Neural cell (in vitro differentiated cells): ENCODE results near the gene TSSC4. TPM values are rescaled to one million over a fixed set of nuclear protein-coding genes. Genes with fewer than 3 reads are reported as not detected.

Source experiments
- H2AFZ ChIP-seq: fragments of 200-600, 300-800 bp; sonication (generic), shearing (Covaris generic); 2 replicates; pipeline ENCODE4 v1.6.0; 2014; ENCODE audit warnings: low read depth, mild to moderate bottlenecking, antibody characterized with exemption, low read length, moderate library complexity
- H3F3A ChIP-seq: fragments of 200-600 bp; shearing (Covaris generic); 2 replicates; pipeline ENCODE4 v1.6.1; 2016; ENCODE audit warnings: mild to moderate bottlenecking, moderate library complexity, mixed read lengths, antibody characterized with exemption, low read length; ENCODE audit not compliant: insufficient read depth, poor library complexity, severe bottlenecking
- H3K27ac ChIP-seq: fragments of 200-600, 300-800 bp; sonication (generic), shearing (Covaris generic); 2 replicates; pipeline ENCODE4 v1.5.1; 2014; ENCODE audit warnings: mild to moderate bottlenecking, low read length, moderate library complexity
- H3K27me3 ChIP-seq: fragments of 300-800, 200-600 bp; sonication (generic), shearing (Covaris generic); 2 replicates; pipeline ENCODE4 v1.6.0; 2014; ENCODE audit warnings: mild to moderate bottlenecking, low read depth, low read length, moderate library complexity; ENCODE audit not compliant: insufficient read depth
- H3K36me3 ChIP-seq: fragments of 300-800, 200-600 bp; sonication (generic), shearing (Covaris generic); 2 replicates; pipeline ENCODE4 v1.5.1; 2014; ENCODE audit warnings: mild to moderate bottlenecking, antibody characterized with exemption, low read length, moderate library complexity; ENCODE audit not compliant: insufficient read depth
- H3K4me2 ChIP-seq: fragments of 300-800, 200-600 bp; sonication (generic), shearing (Covaris generic); 2 replicates; pipeline ENCODE4 v1.6.0; 2014; ENCODE audit warnings: mild to moderate bottlenecking, low read length
- H3K4me3 ChIP-seq: fragments of 300-800, 200-600 bp; sonication (generic), shearing (Covaris generic); 2 replicates; pipeline ENCODE4 v1.5.1; 2014; ENCODE audit warnings: mild to moderate bottlenecking, low read length, moderate library complexity
- H3K79me2 ChIP-seq: fragments of 200-600 bp; shearing (Covaris generic); replicated peaks from 2 replicates; pipeline ENCODE4 v1.6.0; 2014; ENCODE audit warnings: mild to moderate bottlenecking, low read length, moderate library complexity; ENCODE audit not compliant: insufficient read depth
- H3K9ac ChIP-seq: fragments of 300-800, 200-600 bp; sonication (generic), shearing (Covaris generic); 2 replicates; pipeline ENCODE4 v1.6.1; 2016; ENCODE audit warnings: mild to moderate bottlenecking, low read length, mixed read lengths
- H3K9me2 ChIP-seq: fragments of 200-600 bp; shearing (Covaris generic); 2 replicates; pipeline ENCODE4 v1.6.1; 2016; ENCODE audit warnings: mild to moderate bottlenecking, low read length, mixed read lengths; ENCODE audit not compliant: insufficient read depth
- H3K9me3 ChIP-seq: fragments of 200-600, 300-800 bp; sonication (generic), shearing (Covaris generic); 2 replicates; pipeline ENCODE4 v1.6.1; 2016; ENCODE audit warnings: mild to moderate bottlenecking, mixed run types, low read length, moderate library complexity, mixed read lengths
- H4K20me1 ChIP-seq: fragments of 200-600 bp; shearing (Covaris generic); 2 replicates; pipeline ENCODE4 v1.6.1; 2016; ENCODE audit warnings: mild to moderate bottlenecking, mixed run types; ENCODE audit not compliant: insufficient read depth
- CTCF ChIP-seq: fragments of 450-650 bp; IDR thresholded peaks from 2 replicates; pipeline ENCODE4 v1.5.1; 2014; ENCODE audit warnings: antibody characterized with exemption, mild to moderate bottlenecking, moderate library complexity; ENCODE audit not compliant: poor library complexity, severe bottlenecking
- EP300 ChIP-seq: fragments of 450-650 bp; conservative IDR thresholded peaks from 2 replicates; pipeline ENCODE4 v1.6.1; 2014; ENCODE audit warnings: antibody characterized with exemption, mild to moderate bottlenecking, moderate library complexity; ENCODE audit not compliant: poor library complexity, severe bottlenecking
- EZH2 ChIP-seq: fragments of 200-600, 300-800 bp; shearing (Covaris generic), sonication (generic); IDR thresholded peaks from 2 replicates; pipeline ENCODE4 v1.6.1; 2014; ENCODE audit warnings: antibody characterized with exemption, low read length, borderline replicate concordance, mild to moderate bottlenecking; ENCODE audit not compliant: insufficient read depth, poor library complexity, severe bottlenecking
- MXI1 ChIP-seq: fragments of 450-650 bp; conservative IDR thresholded peaks from 2 replicates; pipeline ENCODE4 v1.6.1; 2014; ENCODE audit warnings: antibody characterized with exemption, mild to moderate bottlenecking; ENCODE audit not compliant: poor library complexity, severe bottlenecking
- POLR2AphosphoS5 ChIP-seq: IDR thresholded peaks from 2 replicates; pipeline ENCODE4 v1.6.1; 2012
- RAD21 ChIP-seq: fragments of 450-650 bp; conservative IDR thresholded peaks from 2 replicates; pipeline ENCODE4 v1.6.1; 2014; ENCODE audit warnings: antibody characterized with exemption, mild to moderate bottlenecking, moderate library complexity
- SMC3 ChIP-seq: fragments of 450-650 bp; conservative IDR thresholded peaks from 2 replicates; pipeline ENCODE4 v1.6.1; 2014; ENCODE audit warnings: antibody characterized with exemption, mild to moderate bottlenecking, moderate library complexity; ENCODE audit not compliant: poor library complexity
- TAF1 ChIP-seq: IDR thresholded peaks from 2 replicates; pipeline ENCODE4 v1.6.1; 2012; ENCODE audit warnings: low read depth
- polyA plus RNA-seq: library from polyadenylated mRNA; depleted of rRNA; stranded (reverse); fragments of >200 nt; gene quantifications from 2 replicates; pipeline ENCODE4 v1.2.3, GENCODE V29; 2014
- TF ChIP-seq, protein P1 (sequence below): IDR thresholded peaks from 2 replicates; pipeline ENCODE4 v1.6.1; 2012; ENCODE audit warnings: borderline replicate concordance

The TSSC4 gene
- polyA plus RNA-seq, 1 donor from 2014 or later, result 54.3 TPM

- Histone ChIP-seq H3K4me2 (peak overlapping the region; percentile 99), H3K4me3 (peak overlapping the region; percentile 86), H3F3A (no peaks in the 10 kb centered on the region), H3K27ac (peak overlapping the region; percentile 85), H3K27me3 (no peaks in the 10 kb centered on the region), H3K9ac (peak overlapping the region; percentile 96), H3K9me2 (no peaks in the 10 kb centered on the region), H3K9me3 (no peaks in the 10 kb centered on the region), H2AFZ (no peak overlapping the region), H3K36me3 (no peaks in the 10 kb centered on the region), H4K20me1 (no peaks in the 10 kb centered on the region), H3K79me2 (peaks cover 13% of the 10 kb centered on the region)
- no peak for TF ChIP-seq SMC3
- TF ChIP-seq POLR2AphosphoS5, result no peak
- TF ChIP-seq, protein P1, sequence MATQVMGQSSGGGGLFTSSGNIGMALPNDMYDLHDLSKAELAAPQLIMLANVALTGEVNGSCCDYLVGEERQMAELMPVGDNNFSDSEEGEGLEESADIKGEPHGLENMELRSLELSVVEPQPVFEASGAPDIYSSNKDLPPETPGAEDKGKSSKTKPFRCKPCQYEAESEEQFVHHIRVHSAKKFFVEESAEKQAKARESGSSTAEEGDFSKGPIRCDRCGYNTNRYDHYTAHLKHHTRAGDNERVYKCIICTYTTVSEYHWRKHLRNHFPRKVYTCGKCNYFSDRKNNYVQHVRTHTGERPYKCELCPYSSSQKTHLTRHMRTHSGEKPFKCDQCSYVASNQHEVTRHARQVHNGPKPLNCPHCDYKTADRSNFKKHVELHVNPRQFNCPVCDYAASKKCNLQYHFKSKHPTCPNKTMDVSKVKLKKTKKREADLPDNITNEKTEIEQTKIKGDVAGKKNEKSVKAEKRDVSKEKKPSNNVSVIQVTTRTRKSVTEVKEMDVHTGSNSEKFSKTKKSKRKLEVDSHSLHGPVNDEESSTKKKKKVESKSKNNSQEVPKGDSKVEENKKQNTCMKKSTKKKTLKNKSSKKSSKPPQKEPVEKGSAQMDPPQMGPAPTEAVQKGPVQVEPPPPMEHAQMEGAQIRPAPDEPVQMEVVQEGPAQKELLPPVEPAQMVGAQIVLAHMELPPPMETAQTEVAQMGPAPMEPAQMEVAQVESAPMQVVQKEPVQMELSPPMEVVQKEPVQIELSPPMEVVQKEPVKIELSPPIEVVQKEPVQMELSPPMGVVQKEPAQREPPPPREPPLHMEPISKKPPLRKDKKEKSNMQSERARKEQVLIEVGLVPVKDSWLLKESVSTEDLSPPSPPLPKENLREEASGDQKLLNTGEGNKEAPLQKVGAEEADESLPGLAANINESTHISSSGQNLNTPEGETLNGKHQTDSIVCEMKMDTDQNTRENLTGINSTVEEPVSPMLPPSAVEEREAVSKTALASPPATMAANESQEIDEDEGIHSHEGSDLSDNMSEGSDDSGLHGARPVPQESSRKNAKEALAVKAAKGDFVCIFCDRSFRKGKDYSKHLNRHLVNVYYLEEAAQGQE, result peak; percentile 4
- TF ChIP-seq RAD21, result no peak
- TF ChIP-seq TAF1, result no peak
Measured at GRCh38 chr11:2401436-2401984, 960 bp downstream of the TSSC4 start.

GRCh38 chr11:2402106-2402505 is 1.6 kb downstream of the TSSC4 start:
- no peaks in the 10 kb centered on the region for H4K20me1 ChIP-seq
- peak overlapping the region; percentile 99 for H3K4me2 ChIP-seq
- peaks cover 13% of the 10 kb centered on the region for H3K79me2 ChIP-seq
- no peaks in the 10 kb centered on the region for H3K36me3 ChIP-seq
- no peak for TF ChIP-seq SMC3
- TF ChIP-seq TAF1, result no peak
- no peak for TF ChIP-seq RAD21
- no peak for TF ChIP-seq MXI1
- TF ChIP-seq EZH2, result no peak
- TF ChIP-seq, protein P1, result no peak
- no peak for TF ChIP-seq POLR2AphosphoS5
- TF ChIP-seq CTCF, result no peak
- TF ChIP-seq EP300, result no peak
- no peaks in the 10 kb centered on the region for H3K27me3 ChIP-seq
- H3K27ac ChIP-seq, result no peak overlapping the region
- no peak overlapping the region for H3K9ac ChIP-seq
- H3K9me3 ChIP-seq, result no peaks in the 10 kb centered on the region
- no peak overlapping the region for H2AFZ ChIP-seq
- no peaks in the 10 kb centered on the region for H3K9me2 ChIP-seq
- H3F3A ChIP-seq, result no peaks in the 10 kb centered on the region
- H3K4me3 ChIP-seq, result peak overlapping the region; percentile 86
